Measurements from ENCODE around the gene PAX8.

PAX8 gene

GRCh38 chr2:113207021-113207420, 71.7 kb downstream of the PAX8 start:
- Histone ChIP-seq H3K4me3 (ENCODE audit: low read depth, low read length) (no peak overlapping the region), H3K27me3 (replicated peaks) (no peaks in the 10 kb centered on the region), H3K27ac (no peak overlapping the region), H3K36me3 (replicated peaks) (no peaks in the 10 kb centered on the region)
- DNase-seq, result no peak
- TF ChIP-seq CTCF (IDR thresholded peaks at IDR 0.05; ENCODE audit: low read depth, low read length, missing control alignments), result no peak
- in situ Hi-C loops (cut with HindIII; ENCODE audit: low pct_ligation_motif_present, low sequenced_read_pairs), result no loop called here

- DNase-seq, result no peak
- no peak overlapping the region for H3K4me3 ChIP-seq (ENCODE audit: low read depth, low read length)
- in situ Hi-C loops (cut with HindIII; ENCODE audit: low pct_ligation_motif_present, low sequenced_read_pairs), result no loop called here
- TF ChIP-seq CTCF (IDR thresholded peaks at IDR 0.05; ENCODE audit: low read depth, low read length, missing control alignments), result no peak
- H3K36me3 ChIP-seq (replicated peaks), result no peaks in the 10 kb centered on the region
- no peaks in the 10 kb centered on the region for H3K27me3 ChIP-seq (replicated peaks)
- H3K27ac ChIP-seq, result no peak overlapping the region
Measured at GRCh38 chr2:113206251-113206650, 72.5 kb downstream of the PAX8 start.

- H3K36me3 ChIP-seq (replicated peaks), result no peaks in the 10 kb centered on the region
- no peaks in the 10 kb centered on the region for H3K27me3 ChIP-seq (replicated peaks)
- DNase-seq, result peak; percentile 65
- peak; percentile 94 for TF ChIP-seq CTCF (IDR thresholded peaks at IDR 0.05; ENCODE audit: low read depth, low read length, missing control alignments)
- no peak overlapping the region for H3K4me3 ChIP-seq (ENCODE audit: low read depth, low read length)
- in situ Hi-C loops (cut with HindIII; ENCODE audit: low pct_ligation_motif_present, low sequenced_read_pairs), result no loop called here
- no peak overlapping the region for H3K27ac ChIP-seq
Measured at GRCh38 chr2:113203901-113204519, 74.7 kb downstream of the PAX8 start.

- no peaks in the 10 kb centered on the region for H3K36me3 ChIP-seq (replicated peaks)
- in situ Hi-C loops (cut with HindIII; ENCODE audit: low pct_ligation_motif_present, low sequenced_read_pairs), result no loop called here
- H3K27me3 ChIP-seq (replicated peaks), result no peaks in the 10 kb centered on the region
- no peak overlapping the region for H3K27ac ChIP-seq
- H3K4me3 ChIP-seq (ENCODE audit: low read depth, low read length), result no peak overlapping the region
- TF ChIP-seq CTCF (IDR thresholded peaks at IDR 0.05; ENCODE audit: low read depth, low read length, missing control alignments), result no peak
- DNase-seq, result peak; percentile 11
Measured at GRCh38 chr2:113203217-113203530, 75.5 kb downstream of the PAX8 start.

GRCh38 chr2:113202305-113203216, 76.2 kb downstream of the PAX8 start:
- in situ Hi-C loops (cut with HindIII; ENCODE audit: low pct_ligation_motif_present, low sequenced_read_pairs), result no loop called here
- Histone ChIP-seq H3K4me3 (ENCODE audit: low read depth, low read length) (no peak overlapping the region), H3K27ac (no peak overlapping the region), H3K36me3 (replicated peaks) (no peaks in the 10 kb centered on the region), H3K27me3 (replicated peaks) (no peaks in the 10 kb centered on the region)
- DNase-seq, result no peak
- no peak for TF ChIP-seq CTCF (IDR thresholded peaks at IDR 0.05; ENCODE audit: low read depth, low read length, missing control alignments)
